HG03342 (cell line): ENCODE measurements around the gene RGR.

Experiments used
- ATAC-seq: cut with Tn5 transposase; IDR thresholded peaks from one replicate; pipeline ENCODE4 v1.9.1; 2021; ENCODE audit warnings: mild to moderate bottlenecking, moderate library complexity; ENCODE audit not compliant: unreplicated experiment

The RGR gene

DNA sequence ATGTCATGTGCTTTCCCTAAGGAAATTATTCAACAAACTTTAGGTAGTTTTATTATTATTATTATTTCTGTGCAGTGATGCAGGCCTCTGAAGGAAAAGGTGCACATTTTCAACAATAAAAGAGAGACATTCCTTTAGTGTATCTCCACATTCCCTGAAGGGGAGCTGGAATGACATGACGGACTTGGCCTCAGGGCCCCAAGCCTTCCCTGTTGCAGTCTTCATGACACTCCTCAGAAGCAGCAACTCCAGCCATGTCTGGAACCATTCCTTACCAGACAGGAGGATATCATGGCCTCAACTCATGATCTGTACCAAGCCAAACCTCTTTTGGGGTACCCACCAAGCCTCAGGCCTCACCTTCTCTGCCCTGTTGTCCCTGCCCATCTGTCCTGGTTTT, 48.3 kb downstream of the RGR start:
- ATAC-seq = no peak

DNA sequence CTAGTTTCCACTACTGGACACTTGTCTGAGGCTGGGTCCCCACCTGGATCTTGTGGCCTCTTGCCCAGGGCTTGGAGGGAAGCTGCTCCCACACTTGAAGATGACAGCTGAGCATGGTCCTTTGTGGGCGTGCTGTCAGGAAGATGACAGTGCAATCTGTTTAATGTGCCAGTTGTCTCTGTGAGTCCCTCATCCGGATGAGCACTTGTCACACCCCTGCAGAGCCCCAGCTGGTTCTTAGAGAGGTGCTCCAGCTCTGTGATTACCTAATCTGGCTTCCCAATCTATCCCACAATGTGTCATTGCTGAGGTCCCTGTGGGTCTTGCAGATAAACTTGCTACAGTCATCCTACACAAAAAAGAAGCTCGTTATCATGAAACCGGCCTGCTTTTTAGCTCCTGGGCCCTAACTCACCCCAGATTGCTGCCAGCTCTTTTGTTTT, 48.7 kb downstream of the RGR start:
- ATAC-seq = no peak

DNA sequence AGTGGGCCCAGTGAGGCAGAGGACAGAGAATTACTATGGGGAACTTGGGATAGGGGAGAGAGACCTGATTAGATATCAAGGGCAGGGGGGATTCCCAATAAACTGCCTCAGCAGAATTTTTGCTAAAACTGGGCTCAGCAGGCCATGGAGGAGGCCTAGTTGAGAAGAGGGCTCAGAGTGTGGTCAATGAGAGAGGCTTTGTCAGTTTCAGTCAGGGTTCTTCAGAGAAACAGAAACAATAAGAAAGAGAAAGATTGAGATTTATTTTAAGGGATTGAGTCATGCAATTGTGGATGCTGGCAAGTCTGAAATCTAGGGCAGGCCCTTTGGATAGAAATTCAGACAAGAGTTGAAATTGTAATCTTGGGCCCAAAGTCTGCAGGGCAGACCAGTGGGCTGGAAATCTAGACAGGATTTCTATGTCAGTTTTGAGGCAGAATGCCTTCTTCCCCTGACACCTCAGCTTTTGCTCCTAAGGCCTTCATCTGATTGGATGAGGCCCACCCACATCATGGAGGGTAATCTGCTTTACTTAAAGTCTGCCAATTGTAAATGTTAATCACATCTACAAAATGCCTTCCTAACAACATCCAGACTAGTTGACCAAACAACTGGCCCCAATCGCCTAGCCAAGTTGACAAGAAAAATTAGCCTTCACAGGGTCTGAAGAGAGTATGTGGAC, 50.1 kb downstream of the RGR start:
- ATAC-seq = peak; percentile 80

DNA sequence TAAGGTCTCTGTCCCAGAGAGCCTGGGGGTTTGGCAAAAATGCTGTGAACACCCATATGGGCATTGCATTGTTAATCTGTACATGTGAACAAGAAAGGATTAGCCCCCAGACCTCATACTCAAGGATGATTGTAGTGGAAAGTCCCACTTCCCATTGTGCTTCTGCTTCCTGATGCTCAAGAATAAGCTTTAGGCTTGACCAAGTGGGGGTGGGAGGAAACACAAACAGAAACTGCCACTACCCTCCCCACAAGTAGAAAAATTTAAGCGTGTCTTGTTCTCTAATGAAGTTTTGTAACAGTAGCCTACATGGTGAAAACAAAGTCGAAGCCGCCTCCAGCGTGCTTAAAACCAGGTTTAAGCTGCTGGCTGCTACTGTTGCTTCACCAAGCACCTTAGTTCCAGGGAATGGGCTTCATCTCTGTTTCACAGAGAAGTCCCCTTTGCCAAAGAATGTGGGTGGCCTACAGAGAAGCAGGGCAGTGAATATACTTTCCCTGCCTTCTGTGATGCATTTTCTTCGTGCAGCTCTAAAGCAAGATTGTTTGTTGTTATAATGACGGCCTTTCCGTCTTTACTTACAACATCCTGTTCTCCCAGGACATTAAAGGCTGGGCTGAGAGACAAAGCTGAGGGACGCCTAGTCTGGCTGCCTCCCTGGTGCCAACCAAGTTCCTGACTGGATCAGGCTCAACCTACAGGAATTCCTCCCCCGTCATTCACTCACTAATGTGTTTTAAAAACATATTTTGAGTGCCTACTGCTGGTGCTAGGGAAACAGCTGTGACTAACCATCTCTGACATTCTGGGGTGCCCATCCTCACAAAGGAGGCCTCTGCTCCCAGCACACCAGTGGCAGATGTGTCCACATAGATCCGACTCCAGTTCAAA, 51.5 kb downstream of the RGR start:
- no peak for ATAC-seq

DNA sequence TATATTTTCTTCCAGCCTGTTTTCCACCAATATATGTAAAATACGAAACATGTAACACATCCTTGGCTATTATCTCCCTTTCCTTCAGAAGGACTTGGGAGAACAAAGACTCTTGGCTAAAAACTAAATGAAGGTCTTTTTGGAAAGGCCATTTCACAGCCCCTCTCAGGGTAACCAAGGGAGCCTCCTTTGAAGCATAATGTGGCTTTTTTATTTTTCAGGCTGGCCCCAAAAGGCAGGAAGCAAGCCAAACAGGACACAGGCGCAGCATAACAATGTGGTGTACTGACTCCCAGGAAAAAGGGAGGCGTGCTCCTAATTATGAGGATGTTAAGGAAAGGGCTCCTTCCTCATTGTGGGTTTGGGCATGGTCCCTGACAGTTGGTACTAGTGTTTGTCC, 53.2 kb downstream of the RGR start:
- ATAC-seq = no peak

DNA sequence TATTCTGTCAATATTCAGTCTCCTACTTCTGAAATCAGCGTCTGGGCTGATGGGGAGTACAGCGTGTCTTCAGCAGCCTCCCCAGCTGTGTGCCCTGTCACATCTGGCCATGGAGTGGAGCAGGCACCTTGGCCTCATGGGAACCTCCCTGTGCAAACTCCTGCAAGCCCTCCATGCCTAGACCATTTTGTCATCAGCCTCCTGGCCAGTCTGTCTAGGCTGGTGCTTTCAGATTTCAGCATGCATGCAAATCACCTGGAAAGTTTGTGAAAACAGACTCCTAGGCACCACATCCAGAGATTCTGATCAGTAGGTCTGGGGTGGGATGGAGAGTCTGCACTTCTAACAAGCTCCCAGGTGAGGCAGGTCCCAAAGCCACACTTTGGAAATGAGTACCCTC, 57.4 kb downstream of the RGR start:
- ATAC-seq = no peak

DNA sequence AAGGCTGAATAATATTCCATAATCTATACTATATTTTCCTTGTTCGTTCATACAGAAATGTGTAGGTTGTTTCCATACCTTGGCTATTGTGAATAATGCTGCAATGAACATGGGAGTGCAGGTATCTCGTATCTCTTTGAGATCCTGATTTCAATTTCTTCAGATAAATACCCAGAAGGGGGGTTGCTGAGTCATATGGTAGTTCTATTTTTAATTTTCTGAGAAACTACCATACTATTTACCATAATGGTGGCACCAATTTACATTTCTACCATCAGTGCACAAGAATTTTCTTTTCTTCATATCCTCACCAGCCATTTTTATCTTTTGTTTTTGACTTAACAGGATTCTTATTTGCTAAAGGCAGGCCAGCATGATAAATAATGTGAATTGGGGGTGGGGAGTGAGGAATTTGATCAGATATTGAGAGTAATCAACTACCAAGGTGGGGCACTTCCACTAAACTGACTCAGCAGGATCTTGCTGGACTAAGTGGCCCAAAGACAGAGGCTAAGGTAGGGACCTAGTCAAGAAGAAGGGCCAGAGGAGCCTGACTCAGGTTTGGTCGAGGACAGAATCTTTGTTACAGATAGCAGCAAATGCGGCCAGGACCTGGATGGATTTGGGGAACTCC, 62.0 kb downstream of the RGR start:
- no peak for ATAC-seq

DNA sequence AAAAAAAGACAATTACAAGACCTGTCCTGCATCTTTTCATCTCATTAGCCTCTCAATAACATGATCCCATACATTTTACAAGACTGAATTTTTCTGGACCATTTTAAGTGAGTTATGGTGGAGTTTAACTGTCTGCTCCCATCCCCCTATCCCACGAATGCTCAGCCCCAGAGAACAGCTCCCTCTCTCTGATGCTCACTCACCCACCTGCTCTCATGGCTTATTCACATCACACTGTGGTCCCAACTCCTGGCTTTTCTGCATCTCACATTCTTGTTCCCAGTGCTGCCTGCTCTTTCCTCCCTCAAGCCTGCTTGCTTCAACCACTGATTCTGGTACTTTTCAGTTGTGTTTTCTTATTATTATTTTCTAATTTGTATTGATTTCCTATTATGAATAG, 63.2 kb downstream of the RGR start:
- no peak for ATAC-seq

DNA sequence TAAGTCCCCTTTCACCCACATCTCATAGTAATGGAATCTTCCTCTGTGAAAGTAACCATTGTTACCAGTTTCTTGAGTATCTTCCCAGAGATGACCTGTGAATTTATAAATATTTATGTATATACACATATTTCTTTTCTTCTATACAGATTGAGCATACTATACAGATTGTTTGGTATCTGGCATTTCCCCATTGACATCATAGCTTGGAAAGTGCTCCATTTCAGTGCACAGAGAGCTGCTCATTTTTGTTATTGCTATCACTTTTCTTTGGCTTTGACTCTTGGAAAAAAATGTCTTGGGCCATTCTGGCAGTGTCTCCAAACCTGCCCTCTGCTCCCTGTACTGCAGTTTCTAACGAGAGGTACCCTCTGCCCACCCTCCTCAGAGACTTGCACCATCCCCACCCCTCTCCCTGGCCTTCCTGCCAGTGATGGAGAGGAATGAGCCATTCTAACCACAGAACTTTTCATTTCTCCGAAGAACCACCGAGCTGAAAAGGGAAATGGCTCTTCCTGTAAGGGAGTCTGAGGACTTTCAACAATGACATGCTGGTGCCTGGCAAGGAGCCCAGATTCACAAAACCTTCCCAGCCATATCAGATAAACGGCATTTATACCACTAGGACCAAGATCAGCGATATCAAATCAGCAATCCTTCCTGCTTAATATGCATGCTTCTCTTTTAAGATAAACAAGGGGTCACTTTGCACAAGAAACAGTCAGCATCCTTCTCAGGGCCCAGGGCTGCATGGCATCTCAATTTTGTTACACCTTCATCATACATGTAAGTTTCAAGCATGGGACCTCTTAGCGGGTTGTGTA, 63.8 kb downstream of the RGR start:
- no peak for ATAC-seq
